OCI-LY7 (cell line): ENCODE results near the gene TPH1. TPM values are rescaled to one million over a fixed set of nuclear protein-coding genes. Genes with fewer than 3 reads are reported as not detected.
A peak's percentile ranks its signal among the peaks of the same experiment; 100 is the strongest.

Source experiments
- BruUV-seq: library from RNA; stranded (reverse); fragments of 400-500 nt; replicated peaks from 2 replicates; lab custom pipeline; 2021; lab: Mats Ljungman, UMichigan
- CTCF ChIA-PET: fragments of 300-600 bp; sonication (Branson Sonifier 250); formaldehyde crosslinking; loops from one replicate; lab custom pipeline; 2022; ENCODE audit warnings: antibody characterized with exemption; ENCODE audit not compliant: unreplicated experiment; lab: Charles Lee
- POLR2A ChIA-PET: fragments of 300-600 bp; sonication (Branson Sonifier 250); formaldehyde crosslinking; loops from one replicate; lab custom pipeline; 2022; ENCODE audit warnings: antibody characterized with exemption; lab: Charles Lee
- DNase-seq: peaks from one replicate; pipeline ENCODE4 v3.0.0-alpha.2; 2015; ENCODE audit warnings: low spot score
- H2AFZ ChIP-seq: fragments of 200-600 bp; sonication (generic), shearing (Covaris generic); 2 replicates; pipeline ENCODE4 v1.6.1; 2014; ENCODE audit warnings: mild to moderate bottlenecking, antibody characterized with exemption, low read length, moderate library complexity
- H3K27ac ChIP-seq: fragments of 200-600 bp; sonication (generic); 2 replicates; pipeline ENCODE4 v1.5.1; 2014; ENCODE audit warnings: mixed run types, low read depth, mild to moderate bottlenecking, moderate library complexity, low read length, inconsistent platforms; ENCODE audit not compliant: poor library complexity, severe bottlenecking
- H3K36me3 ChIP-seq: fragments of 200-600 bp; sonication (generic); 2 replicates; pipeline ENCODE4 v1.6.1; 2014; ENCODE audit warnings: mild to moderate bottlenecking, antibody characterized with exemption, low read length, moderate library complexity, mixed read lengths; ENCODE audit not compliant: insufficient read depth
- H3K4me1 ChIP-seq: fragments of 200-600 bp; sonication (generic); 2 replicates; pipeline ENCODE4 v1.5.1; 2014; ENCODE audit warnings: mild to moderate bottlenecking, low read length; ENCODE audit not compliant: insufficient read depth, poor library complexity, severe bottlenecking
- H3K4me2 ChIP-seq: fragments of 200-600 bp; sonication (generic); 2 replicates; pipeline ENCODE4 v1.6.1; 2014; ENCODE audit warnings: mild to moderate bottlenecking, low read length
- H3K4me3 ChIP-seq: fragments of 200-600 bp; sonication (generic); 2 replicates; pipeline ENCODE4 v1.5.1; 2014; ENCODE audit warnings: mild to moderate bottlenecking, low read depth, low read length; ENCODE audit not compliant: poor library complexity, severe bottlenecking
- H3K79me2 ChIP-seq: fragments of 200-600 bp; sonication (generic); 2 replicates; pipeline ENCODE4 v1.6.1; 2016; ENCODE audit warnings: low read depth, mild to moderate bottlenecking, low read length, moderate library complexity, mixed read lengths; ENCODE audit not compliant: insufficient read depth
- H3K9me2 ChIP-seq: fragments of 200-600 bp; sonication (generic); 2 replicates; pipeline ENCODE4 v1.6.1; 2016; ENCODE audit warnings: mild to moderate bottlenecking, low read length, mixed read lengths; ENCODE audit not compliant: insufficient read depth
- H3K9me3 ChIP-seq: fragments of 200-600 bp; sonication (generic); 2 replicates; pipeline ENCODE4 v1.6.1; 2014; ENCODE audit warnings: mild to moderate bottlenecking, mixed run types, low read length, mixed read lengths
- H4K20me1 ChIP-seq: fragments of 200-600 bp; sonication (generic); 2 replicates; pipeline ENCODE4 v1.6.1; 2014; ENCODE audit warnings: mild to moderate bottlenecking, antibody characterized with exemption, low read length, moderate library complexity, mixed read lengths; ENCODE audit not compliant: insufficient read depth
- CTCF ChIP-seq: fragments of 200-600 bp; sonication (generic); conservative IDR thresholded peaks from 2 replicates; pipeline ENCODE4 v1.5.1; 2014; ENCODE audit warnings: mild to moderate bottlenecking, antibody characterized with exemption, low read length, moderate library complexity, mixed read lengths
- EZH2phosphoT487 ChIP-seq: fragments of 200-600 bp; sonication (generic); IDR thresholded peaks from 2 replicates; pipeline ENCODE4 v1.6.1; 2018; ENCODE audit warnings: low read depth, borderline replicate concordance, mild to moderate bottlenecking, mixed run types, antibody characterized with exemption, low read length, moderate library complexity, mixed read lengths
- intact Hi-C: fragments of 100-400 bp; cut with micrococcal nuclease; formaldehyde crosslinking; loops from one replicate; pipeline ENCODE4 v1.10.0; 2022; ENCODE audit not compliant: unreplicated experiment
- total RNA-seq, 2 experiments: library from RNA; depleted of rRNA in 1 of 2; stranded (reverse); fragments of >200 nt in 1 of 2; shearing (Covaris generic) in 1 of 2; gene quantifications; 2 replicates each; pipeline ENCODE4 v1.2.3, GENCODE V29; 2014 to 2022

The TPH1 gene
- total RNA-seq, 2 experiments from 2014 or later: 0.19 to 0.23 TPM

GRCh38 chr11:18013790-18014507 lies 32.1 kb downstream of the TPH1 start:
- POLR2A ChIA-PET: interaction anchor here (0.8 to 1.8 kb wide), 8 partner anchors 9 to 307 kb away, joined by 3 to 11 read pairs (median 3); partner anchors contain the start of gene SAAL1
- H3K36me3 ChIP-seq: no peaks in the 10 kb centered on the region
- no TSS peak for BruUV-seq

GRCh38 chr11:18012906-18013781 lies 32.9 kb downstream of the TPH1 start, which contains the start of gene SERGEF:
Gene SERGEF (minus strand): TSS chr11:18013047. CDS start chr11:18013010, 37 bp downstream.
- H3K79me2 ChIP-seq: peaks cover 10% of the 10 kb centered on the region; the same call in 1 of the 2 replicates
- H3K4me3 ChIP-seq: peak within 1 kb of the TSS; percentile 76
- H3K36me3 ChIP-seq: no peaks in the 10 kb centered on the region
- TF ChIP-seq CTCF (no peak), EZH2phosphoT487 (no peak)
- peak within 1 kb of the TSS; percentile 42 for H3K27ac ChIP-seq
- DNase-seq: peak; percentile 95
- intact Hi-C loops: loop anchor here (2.0 to 10.0 kb wide), 3 partner anchors 94 to 512 kb away; partner anchors contain the start of genes SAAL1 and TSG101
- peaks cover 25% of the 10 kb centered on the region for H3K4me1 ChIP-seq
- CTCF ChIA-PET: interaction anchor here (1.0 kb wide), 1 partner anchor 17 kb away, joined by 4 read pairs; no protein-coding TSS in a partner anchor
- H3K9me3 ChIP-seq: no peaks in the 10 kb centered on the region
- H3K9me2 ChIP-seq: no peaks in the 10 kb centered on the region
- POLR2A ChIA-PET: interaction anchor here (0.6 to 1.8 kb wide), 9 partner anchors 10 to 308 kb away, joined by 3 to 11 read pairs (median 3); partner anchors contain the start of gene SAAL1
- no peaks in the 10 kb centered on the region for H4K20me1 ChIP-seq
- peak within 1 kb of the TSS; percentile 94 for H2AFZ ChIP-seq
- H3K4me2 ChIP-seq: peak within 1 kb of the TSS; percentile 74
- no TSS peak for BruUV-seq

More at GRCh38 chr11:18013790-18014507, 32.1 kb downstream of the TPH1 start:
- no peak overlapping the region for H3K27ac ChIP-seq
- TF ChIP-seq CTCF (no peak), EZH2phosphoT487 (no peak)
- peak overlapping the region; percentile 74 for H3K4me2 ChIP-seq
- CTCF ChIA-PET: interaction anchor here (0.5 kb wide), 1 partner anchor 381 kb away, joined by 5 read pairs; the partner anchor contains the start of gene LDHA
- intact Hi-C loops: loop anchor here (2.0 to 10.0 kb wide), 3 partner anchors 93 to 511 kb away; partner anchors contain the start of genes SAAL1 and TSG101
- H3K9me3 ChIP-seq: no peaks in the 10 kb centered on the region
- DNase-seq: peak; percentile 8
- peaks cover 10% of the 10 kb centered on the region; the same call in 1 of the 2 replicates for H3K79me2 ChIP-seq
- no peaks in the 10 kb centered on the region for H4K20me1 ChIP-seq
- peaks cover 25% of the 10 kb centered on the region for H3K4me1 ChIP-seq
- peak overlapping the region; percentile 76 for H3K4me3 ChIP-seq
- no peaks in the 10 kb centered on the region for H3K9me2 ChIP-seq
- H2AFZ ChIP-seq: peak overlapping the region; percentile 94
